Mammary epithelial cell (primary cell): Measurements from ENCODE around the gene DDX53.

Source experiments
- EZH2 ChIP-seq: IDR thresholded peaks from 2 replicates; pipeline ENCODE4 v1.6.1; 2012; ENCODE audit warnings: low read length, inconsistent platforms, borderline replicate concordance
- TF ChIP-seq, protein P1 (sequence below), 2 donors: IDR thresholded peaks in 1 of 2; conservative IDR thresholded peaks in 1 of 2; 2 replicates each; pipeline ENCODE4 v1.5.1; 2011 to 2012; ENCODE audit warnings: inconsistent platforms in 2 of 2, low read length in 2 of 2, mild to moderate bottlenecking in 2 of 2, control low read depth in 1 of 2, low read depth in 1 of 2; ENCODE audit not compliant: insufficient read depth in 1 of 2; ENCODE audit errors: extremely low read depth in 1 of 2

DNA sequence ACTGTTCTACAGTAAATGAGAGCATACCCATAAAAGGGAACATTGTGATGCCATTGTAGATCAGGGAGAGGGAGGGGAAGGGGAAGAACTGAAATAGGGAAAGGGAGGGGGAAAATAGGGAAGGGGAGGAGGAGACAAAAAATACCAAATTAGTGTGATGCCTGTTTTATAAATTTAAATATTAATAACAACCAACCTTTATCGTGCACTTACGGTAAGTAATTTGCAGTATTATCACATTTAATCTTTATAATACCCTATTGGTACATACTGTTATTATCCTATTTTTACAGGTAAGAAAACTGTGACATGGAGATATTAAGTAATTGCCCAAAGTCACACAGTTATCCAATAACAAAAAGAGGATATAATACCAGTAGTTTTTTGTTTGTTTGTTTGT, 41.5 kb upstream of the DDX53 start:
- TF ChIP-seq, protein P1, sequence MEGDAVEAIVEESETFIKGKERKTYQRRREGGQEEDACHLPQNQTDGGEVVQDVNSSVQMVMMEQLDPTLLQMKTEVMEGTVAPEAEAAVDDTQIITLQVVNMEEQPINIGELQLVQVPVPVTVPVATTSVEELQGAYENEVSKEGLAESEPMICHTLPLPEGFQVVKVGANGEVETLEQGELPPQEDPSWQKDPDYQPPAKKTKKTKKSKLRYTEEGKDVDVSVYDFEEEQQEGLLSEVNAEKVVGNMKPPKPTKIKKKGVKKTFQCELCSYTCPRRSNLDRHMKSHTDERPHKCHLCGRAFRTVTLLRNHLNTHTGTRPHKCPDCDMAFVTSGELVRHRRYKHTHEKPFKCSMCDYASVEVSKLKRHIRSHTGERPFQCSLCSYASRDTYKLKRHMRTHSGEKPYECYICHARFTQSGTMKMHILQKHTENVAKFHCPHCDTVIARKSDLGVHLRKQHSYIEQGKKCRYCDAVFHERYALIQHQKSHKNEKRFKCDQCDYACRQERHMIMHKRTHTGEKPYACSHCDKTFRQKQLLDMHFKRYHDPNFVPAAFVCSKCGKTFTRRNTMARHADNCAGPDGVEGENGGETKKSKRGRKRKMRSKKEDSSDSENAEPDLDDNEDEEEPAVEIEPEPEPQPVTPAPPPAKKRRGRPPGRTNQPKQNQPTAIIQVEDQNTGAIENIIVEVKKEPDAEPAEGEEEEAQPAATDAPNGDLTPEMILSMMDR (conservative IDR thresholded peaks at IDR 0.05 in 1 of 2, IDR thresholded peaks at IDR 0.05 in 1 of 2; ENCODE audit: extremely low read depth in 1 of 2, insufficient read depth in 1 of 2, low read depth in 1 of 2, low read length in 2 of 2): no peak
- TF ChIP-seq EZH2: no peak
